Measurements from ENCODE around the gene ABLIM1. TPM values are rescaled to one million over a fixed set of nuclear protein-coding genes. Genes with fewer than 3 reads are reported as not detected.

The ABLIM1 gene
- total and polyA plus RNA-seq, 2 experiments from 2014 or later: 21.9 to 45.1 TPM

DNA sequence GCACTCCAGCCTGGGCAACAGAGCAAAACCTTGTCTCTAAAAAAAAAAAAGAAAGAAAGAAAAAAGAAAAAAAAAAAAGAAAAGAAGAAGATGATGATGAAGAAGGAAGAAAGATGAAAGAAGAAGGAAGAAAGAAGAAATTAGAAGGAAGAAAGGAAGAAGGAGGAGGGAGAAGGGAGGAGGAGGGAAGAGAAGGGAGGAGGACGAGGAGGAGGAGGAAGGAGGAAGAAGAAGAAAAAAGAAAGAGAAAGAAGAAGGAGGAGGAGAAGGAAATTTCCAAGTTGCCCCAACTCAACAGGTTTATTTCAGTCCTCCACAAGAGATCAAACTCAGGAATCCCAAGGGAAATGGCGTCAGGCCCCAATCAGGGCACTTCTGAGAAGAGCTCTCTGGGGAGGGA lies 115.7 kb downstream of the ABLIM1 start (continued):
- TF ChIP-seq, protein P1, sequence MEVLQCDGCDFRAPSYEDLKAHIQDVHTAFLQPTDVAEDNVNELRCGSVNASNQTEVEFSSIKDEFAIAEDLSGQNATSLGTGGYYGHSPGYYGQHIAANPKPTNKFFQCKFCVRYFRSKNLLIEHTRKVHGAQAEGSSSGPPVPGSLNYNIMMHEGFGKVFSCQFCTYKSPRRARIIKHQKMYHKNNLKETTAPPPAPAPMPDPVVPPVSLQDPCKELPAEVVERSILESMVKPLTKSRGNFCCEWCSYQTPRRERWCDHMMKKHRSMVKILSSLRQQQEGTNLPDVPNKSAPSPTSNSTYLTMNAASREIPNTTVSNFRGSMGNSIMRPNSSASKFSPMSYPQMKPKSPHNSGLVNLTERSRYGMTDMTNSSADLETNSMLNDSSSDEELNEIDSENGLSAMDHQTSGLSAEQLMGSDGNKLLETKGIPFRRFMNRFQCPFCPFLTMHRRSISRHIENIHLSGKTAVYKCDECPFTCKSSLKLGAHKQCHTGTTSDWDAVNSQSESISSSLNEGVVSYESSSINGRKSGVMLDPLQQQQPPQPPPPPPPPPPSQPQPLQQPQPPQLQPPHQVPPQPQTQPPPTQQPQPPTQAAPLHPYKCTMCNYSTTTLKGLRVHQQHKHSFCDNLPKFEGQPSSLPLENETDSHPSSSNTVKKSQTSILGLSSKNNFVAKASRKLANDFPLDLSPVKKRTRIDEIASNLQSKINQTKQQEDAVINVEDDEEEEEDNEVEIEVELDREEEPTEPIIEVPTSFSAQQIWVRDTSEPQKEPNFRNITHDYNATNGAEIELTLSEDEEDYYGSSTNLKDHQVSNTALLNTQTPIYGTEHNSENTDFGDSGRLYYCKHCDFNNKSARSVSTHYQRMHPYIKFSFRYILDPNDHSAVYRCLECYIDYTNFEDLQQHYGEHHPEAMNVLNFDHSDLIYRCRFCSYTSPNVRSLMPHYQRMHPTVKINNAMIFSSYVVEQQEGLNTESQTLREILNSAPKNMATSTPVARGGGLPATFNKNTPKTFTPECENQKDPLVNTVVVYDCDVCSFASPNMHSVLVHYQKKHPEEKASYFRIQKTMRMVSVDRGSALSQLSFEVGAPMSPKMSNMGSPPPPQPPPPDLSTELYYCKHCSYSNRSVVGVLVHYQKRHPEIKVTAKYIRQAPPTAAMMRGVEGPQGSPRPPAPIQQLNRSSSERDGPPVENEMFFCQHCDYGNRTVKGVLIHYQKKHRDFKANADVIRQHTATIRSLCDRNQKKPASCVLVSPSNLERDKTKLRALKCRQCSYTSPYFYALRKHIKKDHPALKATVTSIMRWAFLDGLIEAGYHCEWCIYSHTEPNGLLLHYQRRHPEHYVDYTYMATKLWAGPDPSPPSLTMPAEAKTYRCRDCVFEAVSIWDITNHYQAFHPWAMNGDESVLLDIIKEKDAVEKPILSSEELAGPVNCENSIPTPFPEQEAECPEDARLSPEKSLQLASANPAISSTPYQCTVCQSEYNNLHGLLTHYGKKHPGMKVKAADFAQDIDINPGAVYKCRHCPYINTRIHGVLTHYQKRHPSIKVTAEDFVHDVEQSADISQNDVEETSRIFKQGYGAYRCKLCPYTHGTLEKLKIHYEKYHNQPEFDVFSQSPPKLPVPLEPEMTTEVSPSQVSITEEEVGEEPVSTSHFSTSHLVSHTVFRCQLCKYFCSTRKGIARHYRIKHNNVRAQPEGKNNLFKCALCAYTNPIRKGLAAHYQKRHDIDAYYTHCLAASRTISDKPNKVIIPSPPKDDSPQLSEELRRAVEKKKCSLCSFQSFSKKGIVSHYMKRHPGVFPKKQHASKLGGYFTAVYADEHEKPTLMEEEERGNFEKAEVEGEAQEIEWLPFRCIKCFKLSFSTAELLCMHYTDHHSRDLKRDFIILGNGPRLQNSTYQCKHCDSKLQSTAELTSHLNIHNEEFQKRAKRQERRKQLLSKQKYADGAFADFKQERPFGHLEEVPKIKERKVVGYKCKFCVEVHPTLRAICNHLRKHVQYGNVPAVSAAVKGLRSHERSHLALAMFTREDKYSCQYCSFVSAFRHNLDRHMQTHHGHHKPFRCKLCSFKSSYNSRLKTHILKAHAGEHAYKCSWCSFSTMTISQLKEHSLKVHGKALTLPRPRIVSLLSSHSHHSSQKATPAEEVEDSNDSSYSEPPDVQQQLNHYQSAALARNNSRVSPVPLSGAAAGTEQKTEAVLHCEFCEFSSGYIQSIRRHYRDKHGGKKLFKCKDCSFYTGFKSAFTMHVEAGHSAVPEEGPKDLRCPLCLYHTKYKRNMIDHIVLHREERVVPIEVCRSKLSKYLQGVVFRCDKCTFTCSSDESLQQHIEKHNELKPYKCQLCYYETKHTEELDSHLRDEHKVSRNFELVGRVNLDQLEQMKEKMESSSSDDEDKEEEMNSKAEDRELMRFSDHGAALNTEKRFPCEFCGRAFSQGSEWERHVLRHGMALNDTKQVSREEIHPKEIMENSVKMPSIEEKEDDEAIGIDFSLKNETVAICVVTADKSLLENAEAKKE (CRISPR knock-in tag; IDR thresholded peaks at IDR 0.05): no peak
- TF ChIP-seq, protein P2, sequence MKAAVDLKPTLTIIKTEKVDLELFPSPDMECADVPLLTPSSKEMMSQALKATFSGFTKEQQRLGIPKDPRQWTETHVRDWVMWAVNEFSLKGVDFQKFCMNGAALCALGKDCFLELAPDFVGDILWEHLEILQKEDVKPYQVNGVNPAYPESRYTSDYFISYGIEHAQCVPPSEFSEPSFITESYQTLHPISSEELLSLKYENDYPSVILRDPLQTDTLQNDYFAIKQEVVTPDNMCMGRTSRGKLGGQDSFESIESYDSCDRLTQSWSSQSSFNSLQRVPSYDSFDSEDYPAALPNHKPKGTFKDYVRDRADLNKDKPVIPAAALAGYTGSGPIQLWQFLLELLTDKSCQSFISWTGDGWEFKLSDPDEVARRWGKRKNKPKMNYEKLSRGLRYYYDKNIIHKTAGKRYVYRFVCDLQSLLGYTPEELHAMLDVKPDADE (IDR thresholded peaks at IDR 0.05): no peak
- TF ChIP-seq, protein P3, sequence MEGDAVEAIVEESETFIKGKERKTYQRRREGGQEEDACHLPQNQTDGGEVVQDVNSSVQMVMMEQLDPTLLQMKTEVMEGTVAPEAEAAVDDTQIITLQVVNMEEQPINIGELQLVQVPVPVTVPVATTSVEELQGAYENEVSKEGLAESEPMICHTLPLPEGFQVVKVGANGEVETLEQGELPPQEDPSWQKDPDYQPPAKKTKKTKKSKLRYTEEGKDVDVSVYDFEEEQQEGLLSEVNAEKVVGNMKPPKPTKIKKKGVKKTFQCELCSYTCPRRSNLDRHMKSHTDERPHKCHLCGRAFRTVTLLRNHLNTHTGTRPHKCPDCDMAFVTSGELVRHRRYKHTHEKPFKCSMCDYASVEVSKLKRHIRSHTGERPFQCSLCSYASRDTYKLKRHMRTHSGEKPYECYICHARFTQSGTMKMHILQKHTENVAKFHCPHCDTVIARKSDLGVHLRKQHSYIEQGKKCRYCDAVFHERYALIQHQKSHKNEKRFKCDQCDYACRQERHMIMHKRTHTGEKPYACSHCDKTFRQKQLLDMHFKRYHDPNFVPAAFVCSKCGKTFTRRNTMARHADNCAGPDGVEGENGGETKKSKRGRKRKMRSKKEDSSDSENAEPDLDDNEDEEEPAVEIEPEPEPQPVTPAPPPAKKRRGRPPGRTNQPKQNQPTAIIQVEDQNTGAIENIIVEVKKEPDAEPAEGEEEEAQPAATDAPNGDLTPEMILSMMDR (conservative IDR thresholded peaks at IDR 0.05; ENCODE audit: low read depth in 2 of 2): no peak
- TF ChIP-seq CREB1 (CRISPR knock-in tag; IDR thresholded peaks at IDR 0.05; ENCODE audit: low read depth): no peak

DNA sequence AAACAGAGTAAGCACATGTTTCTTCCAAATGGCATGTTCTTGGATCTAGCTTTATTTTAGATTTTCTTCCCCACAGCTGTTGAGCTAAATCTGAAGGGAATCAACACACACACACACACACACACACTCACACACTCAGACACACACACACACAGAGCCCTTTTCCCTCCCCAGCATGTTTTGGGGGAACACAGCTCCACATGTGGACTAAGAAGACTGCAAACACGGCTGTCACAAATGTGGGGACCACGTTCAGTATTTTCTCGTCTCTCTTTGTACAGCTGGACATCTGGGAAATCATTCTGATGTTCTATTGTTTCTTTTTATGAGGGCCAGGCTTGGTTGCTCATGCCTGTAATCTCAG lies 116.3 kb downstream of the ABLIM1 start:
- H3K4me1 ChIP-seq (ENCODE audit: insufficient read depth): peaks cover 31% of the 10 kb centered on the region
- peaks cover 17% of the 10 kb centered on the region for H3K27me3 ChIP-seq (ENCODE audit: insufficient read depth)
- DNase-seq (ENCODE audit: low spot score) (no peak), ATAC-seq (no peak)
- H3K4me3 ChIP-seq: no peak overlapping the region
- H4K20me1 ChIP-seq (replicated peaks; ENCODE audit: insufficient read depth): no peaks in the 10 kb centered on the region; the same call in 1 of the 2 replicates
- H3K4me2 ChIP-seq: no peak overlapping the region
- no peaks in the 10 kb centered on the region for H3K36me3 ChIP-seq (ENCODE audit: insufficient read depth)
- Mint-ChIP-seq H3K4me1 (peaks cover 27% of the 10 kb centered on the region), H3K36me3 (ENCODE audit: low read depth) (no peaks in the 10 kb centered on the region; the same call in 2 of the 3 replicates), H3K27me3 (ENCODE audit: insufficient read depth, low read depth, poor library complexity) (peaks cover 23% of the 10 kb centered on the region), H3K27ac (no peak overlapping the region), H3K4me3 (no peak overlapping the region), H3K9me3 (no peaks in the 10 kb centered on the region; the same call in 2 of the 3 replicates)
- no peaks in the 10 kb centered on the region for H3F3A ChIP-seq (replicated peaks; ENCODE audit: low read depth)
- no peak overlapping the region for H3K27ac ChIP-seq (ENCODE audit: low read depth)
- no peaks in the 10 kb centered on the region for H3K79me2 ChIP-seq (replicated peaks; ENCODE audit: insufficient read depth)
- no peak overlapping the region for H2AFZ ChIP-seq
- H3K9me2 ChIP-seq (ENCODE audit: insufficient read depth): no peaks in the 10 kb centered on the region; the same call in 1 of the 2 replicates
- TF ChIP-seq, protein P1 (CRISPR knock-in tag; IDR thresholded peaks at IDR 0.05): no peak
